ENCODE results near the gene IFNA7.
"Not testable (repeated sequence)": the region's sequence is repeated elsewhere in the genome, so short reads cannot be mapped to it uniquely, and the experiment has no call there.

Gene IFNA7

DNA sequence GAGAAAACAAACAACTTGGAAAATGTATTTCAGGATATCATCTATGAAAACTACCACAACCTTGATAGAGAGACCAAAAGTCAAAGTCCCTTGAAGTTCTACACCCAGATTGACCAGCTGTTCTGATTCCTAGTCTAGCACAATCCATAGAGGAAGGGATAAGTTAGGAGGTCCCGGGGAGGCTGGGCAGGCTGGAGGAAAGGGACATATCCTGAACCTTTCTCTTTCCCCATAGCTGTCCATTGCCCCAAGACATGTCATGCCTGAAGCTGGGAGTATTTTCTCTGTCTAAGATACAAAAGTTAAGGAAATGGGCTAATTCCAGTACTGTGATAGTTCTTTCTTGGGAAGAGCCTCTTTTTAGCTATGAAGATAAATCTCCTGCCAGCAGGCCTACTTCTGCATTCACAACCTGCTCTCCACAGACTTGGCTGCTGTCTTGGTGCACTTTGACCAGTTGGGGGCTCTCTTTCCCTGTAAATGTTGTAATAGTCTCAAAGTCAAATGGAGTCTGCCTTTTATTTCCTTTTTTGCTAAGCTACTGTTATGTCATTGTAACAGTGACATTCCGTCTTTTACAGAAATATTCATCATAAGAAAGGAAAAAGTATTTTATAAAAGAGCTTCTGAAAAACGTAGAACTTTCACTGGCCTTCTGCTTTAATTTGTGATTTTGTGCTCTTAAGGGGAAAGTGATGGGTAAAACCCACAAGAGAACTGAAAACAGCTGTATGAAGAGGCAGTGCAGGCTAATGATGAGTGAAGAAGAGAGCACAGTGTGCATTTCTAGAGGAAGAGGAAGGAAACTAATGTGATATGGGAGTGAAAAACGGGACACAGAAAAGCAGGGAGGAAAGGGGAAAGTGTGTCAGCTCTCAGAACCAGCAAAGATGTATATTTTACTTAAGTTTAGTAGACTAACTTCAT lies 18.9 kb downstream of the IFNA7 start:
- H3K27ac ChIP-seq (ENCODE audit: low read length); H3K9ac ChIP-seq (ENCODE audit: low read depth, low read length); H3K4me3 ChIP-seq (ENCODE audit: low read depth in 1 of 2, low read length in 2 of 2); H4K20me1 ChIP-seq (ENCODE audit: insufficient read depth, low read length); H3K4me2 ChIP-seq (ENCODE audit: insufficient read depth, low read length); H3K27me3 ChIP-seq (ENCODE audit: insufficient read depth, low read length, poor library complexity); H3K79me2 ChIP-seq (ENCODE audit: insufficient read depth, low read length); H3K4me1 ChIP-seq (ENCODE audit: insufficient read depth, low read length); H3K36me3 ChIP-seq (ENCODE audit: insufficient read depth, low read length); H3K9me3 ChIP-seq (ENCODE audit: insufficient read depth, low read length, severe bottlenecking); H2AFZ ChIP-seq (ENCODE audit: low read depth, low read length): not testable (repeated sequence)
- ATAC-seq (ENCODE audit: insufficient read depth, low read depth) (peak; percentile 91), DNase-seq (peak; percentile 32)
- TF ChIP-seq, protein P1, sequence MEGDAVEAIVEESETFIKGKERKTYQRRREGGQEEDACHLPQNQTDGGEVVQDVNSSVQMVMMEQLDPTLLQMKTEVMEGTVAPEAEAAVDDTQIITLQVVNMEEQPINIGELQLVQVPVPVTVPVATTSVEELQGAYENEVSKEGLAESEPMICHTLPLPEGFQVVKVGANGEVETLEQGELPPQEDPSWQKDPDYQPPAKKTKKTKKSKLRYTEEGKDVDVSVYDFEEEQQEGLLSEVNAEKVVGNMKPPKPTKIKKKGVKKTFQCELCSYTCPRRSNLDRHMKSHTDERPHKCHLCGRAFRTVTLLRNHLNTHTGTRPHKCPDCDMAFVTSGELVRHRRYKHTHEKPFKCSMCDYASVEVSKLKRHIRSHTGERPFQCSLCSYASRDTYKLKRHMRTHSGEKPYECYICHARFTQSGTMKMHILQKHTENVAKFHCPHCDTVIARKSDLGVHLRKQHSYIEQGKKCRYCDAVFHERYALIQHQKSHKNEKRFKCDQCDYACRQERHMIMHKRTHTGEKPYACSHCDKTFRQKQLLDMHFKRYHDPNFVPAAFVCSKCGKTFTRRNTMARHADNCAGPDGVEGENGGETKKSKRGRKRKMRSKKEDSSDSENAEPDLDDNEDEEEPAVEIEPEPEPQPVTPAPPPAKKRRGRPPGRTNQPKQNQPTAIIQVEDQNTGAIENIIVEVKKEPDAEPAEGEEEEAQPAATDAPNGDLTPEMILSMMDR (IDR thresholded peaks at IDR 0.05; ENCODE audit: borderline replicate concordance, extremely low read depth, low read length, poor library complexity, severe bottlenecking), result peak; percentile 68

- Histone ChIP-seq H3K79me2 (ENCODE audit: insufficient read depth, low read length) (no peaks in the 10 kb centered on the region), H4K20me1 (ENCODE audit: insufficient read depth, low read length) (no peaks in the 10 kb centered on the region), H3K9ac (ENCODE audit: low read depth, low read length) (no peak overlapping the region), H3K36me3 (ENCODE audit: insufficient read depth, low read length) (no peaks in the 10 kb centered on the region), H3K27me3 (ENCODE audit: insufficient read depth, low read length, poor library complexity) (no peaks in the 10 kb centered on the region), H3K27ac (ENCODE audit: low read length) (no peak overlapping the region), H3K9me3 (ENCODE audit: insufficient read depth, low read length, severe bottlenecking) (no peaks in the 10 kb centered on the region), H3K4me2 (ENCODE audit: insufficient read depth, low read length) (no peak overlapping the region), H3K4me3 (ENCODE audit: low read depth in 1 of 2, low read length in 2 of 2) (no peak overlapping the region), H2AFZ (ENCODE audit: low read depth, low read length) (no peak overlapping the region), H3K4me1 (ENCODE audit: insufficient read depth, low read length) (no peaks in the 10 kb centered on the region)
- ATAC-seq (ENCODE audit: insufficient read depth, low read depth) (no peak), DNase-seq (no peak)
- TF ChIP-seq EZH2 (IDR thresholded peaks at IDR 0.05; ENCODE audit: borderline replicate concordance, low read depth, low read length, severe bottlenecking), result no peak
- TF ChIP-seq, protein P1 (IDR thresholded peaks at IDR 0.05; ENCODE audit: borderline replicate concordance, extremely low read depth, low read length, poor library complexity, severe bottlenecking), result no peak
Observed at GRCh38 chr9:21174671-21175070, 27.3 kb downstream of the IFNA7 start.

- Histone ChIP-seq H3K4me3 (ENCODE audit: low read depth in 1 of 2, low read length in 2 of 2) (no peak overlapping the region), H3K4me2 (ENCODE audit: insufficient read depth, low read length) (no peak overlapping the region), H4K20me1 (ENCODE audit: insufficient read depth, low read length) (no peaks in the 10 kb centered on the region), H3K27me3 (ENCODE audit: insufficient read depth, low read length, poor library complexity) (no peaks in the 10 kb centered on the region), H3K27ac (ENCODE audit: low read length) (no peak overlapping the region), H3K4me1 (ENCODE audit: insufficient read depth, low read length) (no peaks in the 10 kb centered on the region), H3K36me3 (ENCODE audit: insufficient read depth, low read length) (no peaks in the 10 kb centered on the region), H2AFZ (ENCODE audit: low read depth, low read length) (no peak overlapping the region), H3K9ac (ENCODE audit: low read depth, low read length) (no peak overlapping the region), H3K9me3 (ENCODE audit: insufficient read depth, low read length, severe bottlenecking) (no peaks in the 10 kb centered on the region), H3K79me2 (ENCODE audit: insufficient read depth, low read length) (no peaks in the 10 kb centered on the region)
- TF ChIP-seq, protein P1 (IDR thresholded peaks at IDR 0.05; ENCODE audit: borderline replicate concordance, extremely low read depth, low read length, poor library complexity, severe bottlenecking), result no peak
- no peak for TF ChIP-seq EZH2 (IDR thresholded peaks at IDR 0.05; ENCODE audit: borderline replicate concordance, low read depth, low read length, severe bottlenecking)
- ATAC-seq (ENCODE audit: insufficient read depth, low read depth) (no peak), DNase-seq (no peak)
Observed at GRCh38 chr9:21172156-21172555, 29.8 kb downstream of the IFNA7 start.
